Naive thymus-derived CD8-positive, alpha-beta T cell (primary cell): ENCODE data around the gene PIGR. TPM values are rescaled to one million over a fixed set of nuclear protein-coding genes. Genes with fewer than 3 reads are reported as not detected.
A peak's percentile ranks its signal among the peaks of the same experiment; 100 is the strongest.

Experiments
- ATAC-seq, 2 donors: fragments of 150-1000 bp; cut with Tn5 transposase in 1 of 2; sonication (Bioruptor Pico), chemical (Tn5 transposase) in 1 of 2; 1 replicate in 1 of 2; 2 replicates in 1 of 2; pipeline ENCODE4 v1.10.0; 2021; ENCODE audit warnings: mild to moderate bottlenecking in 2 of 2, moderate library complexity in 2 of 2
- POLR2A ChIA-PET: fragments of 350-600 bp; sonication (Branson Sonifier 250); formaldehyde crosslinking; loops from one replicate; lab custom pipeline; 2021; ENCODE audit warnings: antibody characterized with exemption; lab: Charles Lee
- DNase-seq, 10 donors: peaks; one replicate each; pipeline versions ENCODE4 v3.0.0 to v3.0.0-alpha.2; 2020 to 2022
- H3K27ac Mint-ChIP-seq, 10 donors: one replicate each; pipeline ENCODE4 v1.8.0; 2020 to 2022; ENCODE audit warnings: mild to moderate bottlenecking in 10 of 10, mixed read lengths in 10 of 10, moderate library complexity in 4 of 10, inconsistent platforms in 1 of 10
- H3K27me3 Mint-ChIP-seq, 5 donors: one replicate each; pipeline ENCODE4 v1.8.0; 2021 to 2022; ENCODE audit warnings: mixed read lengths in 5 of 5
- H3K36me3 Mint-ChIP-seq, 3 donors: one replicate each; pipeline ENCODE4 v1.8.0; 2020 to 2022; ENCODE audit warnings: mixed read lengths in 3 of 3, mild to moderate bottlenecking in 2 of 3, inconsistent platforms in 1 of 3
- H3K4me1 Mint-ChIP-seq, 4 donors: one replicate each; pipeline ENCODE4 v1.8.0; 2021 to 2022; ENCODE audit warnings: mixed read lengths in 4 of 4
- H3K4me3 Mint-ChIP-seq, 10 donors: one replicate each; pipeline ENCODE4 v1.8.0; 2020 to 2022; ENCODE audit warnings: mild to moderate bottlenecking in 10 of 10, mixed read lengths in 10 of 10, moderate library complexity in 6 of 10, inconsistent platforms in 1 of 10
- H3K9me3 Mint-ChIP-seq, 9 donors: one replicate each; pipeline ENCODE4 v1.8.0; 2020 to 2022; ENCODE audit warnings: mixed read lengths in 9 of 9, mild to moderate bottlenecking in 3 of 9, inconsistent platforms in 1 of 9, moderate library complexity in 1 of 9
- polyA plus RNA-seq, 3 donors: library from polyadenylated mRNA; unstranded; fragments of 300-500 nt; fragmentation: Illumina TruSeq; gene quantifications; one replicate each; pipeline ENCODE4 v1.2.3, GENCODE V29; 2021
- total RNA-seq, 8 experiments: library from RNA in 2 of 8; stranded (reverse) in 2 of 8; gene quantifications; one replicate each; pipeline ENCODE4 v1.2.3 and lab custom pipeline; 2021 to 2026

The PIGR gene
- total and polyA plus RNA-seq, 5 experiments from 2014 or later = 0.03 TPM; not detected in 4

DNA sequence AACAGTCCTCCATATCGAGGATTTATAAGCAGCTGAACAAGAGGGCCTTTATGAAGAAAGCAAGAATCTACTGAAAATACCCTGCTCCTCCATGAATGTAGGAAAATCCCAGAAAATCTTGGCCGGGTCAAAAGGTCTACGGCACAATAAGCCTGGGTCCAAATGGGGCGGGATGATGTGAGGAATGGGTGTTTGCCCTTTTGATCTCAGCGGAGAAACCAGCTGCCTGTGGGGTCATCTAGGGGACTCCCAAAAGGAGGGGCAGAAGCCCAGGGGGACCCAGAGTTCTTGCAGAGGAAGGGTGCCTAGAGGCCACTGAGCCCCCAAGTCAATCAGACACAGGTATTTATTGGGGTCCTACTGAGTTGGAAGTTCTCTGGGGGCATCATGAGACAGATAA, 11.4 kb upstream of the PIGR start:
- peaks cover 6 to 9% (median 8%) of the 10 kb centered on the region in 4 donors for H3K4me1 Mint-ChIP-seq
- H3K27ac Mint-ChIP-seq = no peak overlapping the region
- POLR2A ChIA-PET = no interaction called here
- H3K27me3 Mint-ChIP-seq = no peaks in the 10 kb centered on the region
- H3K9me3 Mint-ChIP-seq = no peaks in the 10 kb centered on the region
- H3K4me3 Mint-ChIP-seq = no peak overlapping the region
- no peaks in the 10 kb centered on the region for H3K36me3 Mint-ChIP-seq
- ATAC-seq = no peak
- DNase-seq = no peak

DNA sequence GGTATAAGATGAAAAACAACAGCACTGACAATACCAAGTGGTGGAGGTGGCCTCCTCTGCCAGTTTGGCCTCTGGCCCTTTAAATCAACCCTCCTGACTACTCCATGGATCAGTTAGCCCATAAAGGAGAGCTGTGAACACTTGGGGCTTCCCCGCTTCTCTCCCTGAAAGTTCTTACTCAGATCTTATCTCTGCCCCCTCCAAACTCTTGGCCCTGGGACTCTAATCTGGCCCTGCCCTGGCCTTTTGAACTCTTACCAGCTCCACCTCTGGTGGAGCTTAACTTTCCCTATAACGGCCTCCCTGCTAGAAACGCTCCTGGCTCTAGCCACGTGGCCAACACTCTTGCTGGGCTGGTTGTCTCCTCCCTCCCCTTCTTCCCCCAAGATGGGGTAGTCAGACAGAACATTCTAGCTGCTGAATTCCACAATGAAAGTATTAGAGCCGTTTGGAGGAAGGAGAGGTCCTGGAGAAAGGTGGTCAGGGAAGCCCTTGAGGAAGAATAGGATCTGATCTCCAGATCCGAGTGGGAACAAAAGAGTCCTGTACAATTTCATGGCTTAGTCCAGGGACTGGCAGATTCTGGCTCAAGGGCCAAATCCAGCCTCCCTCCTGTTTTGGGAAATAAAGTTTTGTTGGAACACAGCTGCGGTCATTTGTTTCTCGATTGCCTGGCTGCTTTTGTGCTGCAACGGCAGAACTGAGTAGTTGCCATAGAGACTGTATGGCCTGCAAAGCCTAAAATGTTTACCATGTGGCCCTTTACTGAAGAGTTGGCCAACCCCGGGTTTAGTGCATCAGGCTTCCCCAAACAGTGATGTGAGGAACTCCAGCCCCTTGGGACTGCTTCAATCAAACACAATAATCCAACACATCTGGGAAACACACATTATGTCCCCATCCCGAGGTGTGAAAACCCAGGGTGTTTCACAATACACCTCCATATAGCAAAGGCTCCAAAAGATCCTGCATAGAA, 9.5 kb upstream of the PIGR start:
- DNase-seq = no peak
- Mint-ChIP-seq H3K4me1 (peaks cover 0 to 9% (median 1%) of the 10 kb centered on the region in 4 donors), H3K4me3 (no peak overlapping the region), H3K27ac (peak overlapping the region in 3 of 10 donors; percentile 13 to 66 (median 47)), H3K36me3 (no peaks in the 10 kb centered on the region), H3K27me3 (no peaks in the 10 kb centered on the region), H3K9me3 (no peaks in the 10 kb centered on the region)
- POLR2A ChIA-PET = no interaction called here
- no peak for ATAC-seq

DNA sequence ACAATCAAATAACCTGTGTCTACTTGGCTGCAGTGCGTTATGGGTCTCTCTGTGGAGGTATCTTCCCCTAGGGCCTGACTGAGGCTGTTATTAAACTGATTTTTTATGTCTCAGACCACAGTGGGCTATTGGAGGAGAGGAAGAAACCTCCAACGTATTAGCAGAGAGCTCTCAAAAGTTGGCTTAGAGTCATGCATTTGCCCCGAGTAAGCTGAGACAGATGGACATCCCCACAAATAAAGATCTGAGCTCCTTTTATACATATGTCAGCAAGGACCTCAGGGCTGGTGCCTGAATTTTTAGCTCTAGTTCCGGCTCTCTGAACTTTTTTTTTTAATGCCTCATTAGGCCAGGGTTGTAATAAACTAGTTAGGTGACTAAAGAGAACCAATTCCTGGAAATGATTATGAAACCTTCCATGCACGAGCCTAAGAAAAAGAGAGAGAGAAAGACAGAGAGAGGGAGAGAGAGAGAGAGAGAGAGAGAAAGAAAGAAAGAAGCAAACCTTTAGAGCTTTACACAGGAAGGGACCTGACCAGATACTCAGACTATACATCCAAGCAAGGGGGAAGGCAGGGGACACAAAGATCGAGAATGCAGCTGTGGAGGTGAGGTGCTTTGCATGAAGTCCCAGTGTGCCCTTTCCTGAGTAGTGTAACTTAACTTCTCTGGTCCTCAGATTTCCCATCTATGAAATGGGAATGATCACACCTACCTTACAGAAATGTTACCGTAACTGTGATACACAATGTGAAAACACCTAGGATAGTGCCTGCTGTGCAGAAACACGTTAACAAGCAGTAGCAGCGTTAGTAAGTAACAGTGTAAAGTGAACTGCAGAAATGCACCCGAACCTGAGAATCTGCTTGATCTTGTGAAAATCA, 8.4 kb upstream of the PIGR start:
- H3K36me3 Mint-ChIP-seq = no peaks in the 10 kb centered on the region
- H3K4me3 Mint-ChIP-seq = no peak overlapping the region
- H3K27ac Mint-ChIP-seq = no peak overlapping the region
- H3K4me1 Mint-ChIP-seq = peaks cover 0 to 9% (median 1%) of the 10 kb centered on the region in 4 donors
- no peaks in the 10 kb centered on the region for H3K9me3 Mint-ChIP-seq
- POLR2A ChIA-PET = no interaction called here
- no peak for ATAC-seq
- H3K27me3 Mint-ChIP-seq = no peaks in the 10 kb centered on the region
- no peak for DNase-seq

DNA sequence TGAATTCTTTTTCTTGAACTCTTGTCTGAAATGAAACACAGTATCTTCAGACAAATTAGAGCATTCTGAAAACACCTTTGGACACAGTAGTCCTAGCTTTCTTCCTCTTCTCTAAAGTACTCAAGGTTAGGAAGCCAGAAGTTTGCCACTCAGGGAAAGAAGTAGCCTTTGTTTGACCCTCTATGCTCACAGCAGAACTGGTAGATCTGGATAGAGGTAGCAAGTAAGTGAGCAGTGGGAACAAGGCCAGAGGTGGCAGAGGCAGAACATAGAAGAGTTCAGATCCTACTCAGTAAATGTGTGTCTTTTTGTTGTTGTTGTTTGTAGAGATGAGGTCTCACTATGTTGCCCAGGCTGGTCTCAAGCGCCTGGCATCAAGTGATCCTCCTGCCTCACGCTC, 7.4 kb upstream of the PIGR start:
- no peaks in the 10 kb centered on the region for H3K36me3 Mint-ChIP-seq
- H3K4me3 Mint-ChIP-seq = no peak overlapping the region
- no peak overlapping the region for H3K27ac Mint-ChIP-seq
- no peaks in the 10 kb centered on the region for H3K27me3 Mint-ChIP-seq
- POLR2A ChIA-PET = no interaction called here
- ATAC-seq (no peak), DNase-seq (no peak)
- H3K4me1 Mint-ChIP-seq = peaks cover 0 to 14% (median 2%) of the 10 kb centered on the region in 4 donors
- H3K9me3 Mint-ChIP-seq = no peaks in the 10 kb centered on the region

DNA sequence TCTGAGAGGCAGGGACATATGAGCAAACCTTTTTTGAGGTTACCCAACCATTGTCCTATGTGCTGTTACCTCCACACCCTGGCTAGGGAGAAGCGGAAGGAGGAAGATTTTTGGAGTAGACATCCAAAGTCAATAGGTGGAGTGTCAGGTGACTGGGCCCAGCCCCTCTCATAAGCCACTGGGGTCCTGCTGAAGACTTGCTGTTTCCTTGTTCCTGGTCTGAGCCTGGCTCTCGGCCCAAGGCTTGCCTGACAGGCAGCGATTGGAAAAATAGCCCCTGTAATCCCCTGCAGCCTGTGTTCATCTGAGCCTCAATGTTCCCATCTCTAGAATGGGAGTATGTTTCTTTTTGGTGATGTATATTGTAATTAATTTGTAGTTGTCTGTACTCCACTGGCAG, 6.9 kb upstream of the PIGR start:
- no peaks in the 10 kb centered on the region for H3K9me3 Mint-ChIP-seq
- POLR2A ChIA-PET = no interaction called here
- no peak overlapping the region for H3K27ac Mint-ChIP-seq
- H3K4me1 Mint-ChIP-seq = peaks cover 0 to 14% (median 2%) of the 10 kb centered on the region in 4 donors
- DNase-seq = no peak
- no peak overlapping the region for H3K4me3 Mint-ChIP-seq
- no peaks in the 10 kb centered on the region for H3K36me3 Mint-ChIP-seq
- no peak for ATAC-seq
- no peaks in the 10 kb centered on the region for H3K27me3 Mint-ChIP-seq

DNA sequence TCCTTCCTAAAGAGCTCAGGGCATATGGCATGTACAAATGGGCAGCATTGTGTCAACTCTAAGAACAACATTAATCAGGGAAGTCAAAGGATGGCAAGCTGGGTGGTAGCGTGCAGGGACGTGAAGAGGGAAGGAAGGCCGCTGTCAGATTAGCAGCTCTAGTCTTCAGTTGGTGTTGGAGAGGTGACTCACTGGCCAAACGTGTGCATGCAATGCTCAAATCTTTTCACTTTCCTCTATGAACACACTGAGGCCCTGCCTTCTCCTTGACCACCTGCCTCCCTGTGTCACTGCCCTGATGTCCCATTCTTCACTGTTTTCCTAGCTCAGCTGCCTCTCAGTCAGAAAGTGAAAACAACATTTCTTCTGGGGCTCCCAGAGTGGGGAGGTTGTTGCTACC, 5.9 kb upstream of the PIGR start:
- H3K27me3 Mint-ChIP-seq = no peaks in the 10 kb centered on the region
- ATAC-seq (no peak), DNase-seq (no peak)
- H3K4me3 Mint-ChIP-seq = no peak overlapping the region
- H3K9me3 Mint-ChIP-seq = no peaks in the 10 kb centered on the region
- no peak overlapping the region for H3K27ac Mint-ChIP-seq
- POLR2A ChIA-PET = no interaction called here
- no peaks in the 10 kb centered on the region for H3K36me3 Mint-ChIP-seq
- H3K4me1 Mint-ChIP-seq = peaks cover 0 to 14% (median 2%) of the 10 kb centered on the region in 4 donors

DNA sequence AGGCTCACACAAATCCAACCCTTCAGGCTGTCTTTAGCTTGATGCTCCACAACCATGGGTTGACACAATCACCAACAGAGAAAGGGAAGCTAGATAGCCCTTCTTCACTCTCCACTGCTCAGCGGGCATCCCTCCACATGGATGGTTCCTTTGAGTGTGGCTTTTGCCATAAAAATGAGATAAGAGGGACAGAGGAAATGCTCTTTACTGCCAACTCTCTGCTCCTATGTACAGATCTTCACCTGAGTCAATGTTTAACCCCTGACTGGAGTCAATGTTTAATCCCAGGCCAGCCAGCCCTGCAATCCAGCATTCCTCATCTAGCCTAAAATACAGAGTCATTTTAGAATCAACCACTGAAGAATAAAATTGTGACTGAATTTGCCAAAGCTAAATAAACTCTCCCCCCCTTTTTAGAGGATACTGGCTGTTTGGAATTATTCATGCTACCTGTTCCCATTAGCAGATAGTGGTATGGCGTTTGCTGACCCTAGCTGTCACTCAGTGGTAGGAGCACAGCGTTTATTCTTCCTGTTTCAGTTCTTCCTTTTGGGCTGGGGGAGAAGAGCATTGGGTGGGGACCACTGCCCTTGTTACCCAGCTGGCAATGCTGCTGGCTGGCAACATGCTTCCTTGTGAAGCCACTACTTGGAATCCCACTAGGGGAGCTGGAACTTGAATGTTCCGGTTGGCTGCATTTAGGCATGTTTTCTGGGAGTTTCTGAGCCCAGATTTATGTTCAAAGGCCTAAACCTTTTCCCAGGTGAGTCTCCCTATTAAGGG, 5.2 kb upstream of the PIGR start:
- Mint-ChIP-seq H3K27ac (peak overlapping the region in 2 of 10 donors; percentile 7 to 27), H3K36me3 (no peaks in the 10 kb centered on the region)
- POLR2A ChIA-PET = interaction anchor here (0.7 kb wide), 1 partner anchor 15 kb away, joined by 3 read pairs; no protein-coding TSS in a partner anchor

DNA sequence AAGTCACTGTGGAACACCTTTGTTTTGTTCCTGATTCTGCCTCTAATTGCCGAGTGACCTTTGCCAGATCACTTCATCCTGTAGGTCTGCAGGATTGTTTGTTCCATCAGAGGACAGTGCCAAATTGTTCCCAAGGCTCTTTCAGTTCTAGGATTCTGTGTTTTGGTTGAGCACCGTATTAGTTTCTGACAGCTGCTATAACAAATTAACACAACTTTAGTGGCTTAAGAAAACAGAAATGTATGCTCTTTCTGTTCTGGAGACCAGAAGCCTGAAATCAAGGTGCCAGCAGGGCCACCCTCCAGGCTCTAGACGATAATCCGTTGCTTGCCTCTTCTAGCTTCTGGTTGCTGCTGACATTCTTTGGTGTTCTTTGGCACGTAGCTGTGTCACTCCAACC, 3.4 kb upstream of the PIGR start:
- Mint-ChIP-seq H3K4me3 (no peak overlapping the region), H3K4me1 (peaks cover 0 to 17% (median 3%) of the 10 kb centered on the region in 4 donors), H3K27ac (no peak overlapping the region), H3K27me3 (peaks cover 0 to 11% (median 3%) of the 10 kb centered on the region in 5 donors), H3K36me3 (no peaks in the 10 kb centered on the region), H3K9me3 (no peaks in the 10 kb centered on the region)
- no peak for ATAC-seq
- POLR2A ChIA-PET = no interaction called here
- DNase-seq = no peak

More for the DNA sequence above, 5.2 kb upstream of the PIGR start:
- Mint-ChIP-seq H3K4me3 (no peak overlapping the region), H3K27me3 (peaks cover 0 to 5% (median 0%) of the 10 kb centered on the region in 5 donors), H3K4me1 (peaks cover 0 to 14% (median 4%) of the 10 kb centered on the region in 4 donors), H3K9me3 (no peaks in the 10 kb centered on the region)
- no peak for DNase-seq
- no peak for ATAC-seq

DNA sequence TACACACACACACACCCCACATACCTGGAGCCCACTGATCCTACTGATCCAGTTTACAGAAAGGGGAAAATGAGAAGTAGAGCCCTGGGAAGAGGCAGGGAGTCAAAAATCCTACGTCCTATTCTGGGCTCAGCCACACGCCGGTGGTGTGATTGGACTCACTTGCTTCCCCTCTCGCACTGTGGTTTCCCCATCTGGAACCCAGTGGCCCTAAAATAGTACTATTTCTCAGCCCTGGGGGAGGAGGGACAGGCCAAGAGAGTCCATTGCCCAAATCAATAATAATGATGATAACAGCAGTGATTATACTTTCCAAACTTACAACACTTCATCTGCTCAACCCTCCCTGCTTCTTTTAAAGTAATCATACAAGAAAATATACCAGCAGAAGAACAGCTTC, 2.9 kb upstream of the PIGR start:
- Mint-ChIP-seq H3K9me3 (no peaks in the 10 kb centered on the region), H3K4me3 (no peak overlapping the region), H3K27ac (peak overlapping the region in 1 of 10 donors; percentile 53), H3K4me1 (peaks cover 0 to 20% (median 2%) of the 10 kb centered on the region in 4 donors), H3K36me3 (no peaks in the 10 kb centered on the region), H3K27me3 (peaks cover 0 to 11% (median 3%) of the 10 kb centered on the region in 5 donors)
- no peak for DNase-seq
- no peak for ATAC-seq
- POLR2A ChIA-PET = no interaction called here

DNA sequence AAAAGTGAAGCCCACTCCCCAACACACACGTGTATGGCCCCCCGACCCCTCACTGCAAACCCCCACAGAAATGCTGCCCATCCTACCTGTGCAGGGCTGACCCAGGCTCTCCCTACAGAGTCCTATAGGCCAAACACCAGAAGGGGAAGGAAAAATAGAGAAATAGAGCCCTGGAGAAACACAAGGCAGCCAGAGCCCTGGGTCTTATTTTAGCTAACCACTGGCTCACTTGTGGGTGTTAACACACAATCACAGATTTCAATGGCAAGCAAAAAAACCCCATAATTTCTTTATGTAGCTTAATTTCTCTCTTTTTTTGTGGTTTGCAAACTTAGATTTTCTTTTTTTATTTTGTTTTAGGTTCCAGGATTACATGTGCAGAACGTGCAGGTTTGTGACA, 989 bp upstream of the PIGR start:
- Mint-ChIP-seq H3K9me3 (no peaks in the 10 kb centered on the region), H3K27ac (peak overlapping the region in 1 of 10 donors; percentile 44), H3K4me1 (peaks cover 0 to 18% (median 2%) of the 10 kb centered on the region in 4 donors), H3K4me3 (no peak overlapping the region), H3K36me3 (no peaks in the 10 kb centered on the region), H3K27me3 (peaks cover 0 to 11% (median 3%) of the 10 kb centered on the region in 5 donors)
- DNase-seq (no peak), ATAC-seq (no peak)
- POLR2A ChIA-PET = no interaction called here

DNA sequence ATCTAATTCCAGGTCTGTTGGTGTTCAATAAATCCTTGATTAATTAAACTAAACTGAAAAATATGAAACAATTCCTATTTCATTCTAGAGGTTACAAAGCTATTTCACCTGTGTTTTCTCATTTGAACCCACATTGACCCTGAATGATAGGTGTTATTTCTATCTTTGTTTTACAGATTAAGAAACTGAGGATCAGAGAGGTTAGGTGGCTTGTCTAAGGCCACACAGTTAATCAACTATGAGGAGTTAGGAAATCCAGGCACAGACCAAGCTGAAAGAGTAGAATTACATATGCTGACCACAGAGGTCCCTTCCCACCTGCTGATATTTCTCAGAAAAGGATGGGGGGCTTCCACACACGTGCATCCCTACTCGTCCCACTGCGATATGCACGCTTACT, 487 bp downstream of the PIGR start:
- no peaks in the 10 kb centered on the region for H3K9me3 Mint-ChIP-seq
- no peak overlapping the region for H3K4me3 Mint-ChIP-seq
- no peak for DNase-seq
- no peaks in the 10 kb centered on the region for H3K36me3 Mint-ChIP-seq
- no peak for ATAC-seq
- peaks cover 0 to 12% (median 2%) of the 10 kb centered on the region in 4 donors for H3K4me1 Mint-ChIP-seq
- peak overlapping the region in 1 of 10 donors; percentile 37 for H3K27ac Mint-ChIP-seq
- POLR2A ChIA-PET = interaction anchor here (1.4 kb wide), 1 partner anchor 21 kb away, joined by 3 read pairs; no protein-coding TSS in a partner anchor
- peaks cover 0 to 11% (median 3%) of the 10 kb centered on the region in 5 donors for H3K27me3 Mint-ChIP-seq

DNA sequence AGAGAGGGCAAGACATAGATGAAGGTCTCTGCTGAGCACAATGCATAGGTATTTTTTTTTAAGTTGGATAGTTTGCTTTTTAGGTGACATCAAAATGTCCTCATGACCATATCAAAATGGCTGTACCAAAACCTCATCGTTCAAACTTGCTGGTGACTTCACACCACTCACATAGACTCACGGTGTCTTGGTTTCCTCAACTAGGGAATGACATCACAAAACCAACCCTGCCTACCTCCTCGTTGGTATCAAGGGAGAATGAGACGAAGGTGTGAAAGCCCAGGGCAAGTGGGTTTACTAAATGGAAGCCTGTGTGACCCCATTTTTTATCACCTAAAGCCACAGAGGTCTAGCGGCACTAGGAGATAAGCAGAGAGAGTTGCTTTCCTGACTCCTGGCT, 1.6 kb downstream of the PIGR start:
- ATAC-seq (no peak), DNase-seq (no peak)
- Mint-ChIP-seq H3K36me3 (no peaks in the 10 kb centered on the region), H3K4me3 (no peak overlapping the region), H3K4me1 (peaks cover 0 to 12% (median 2%) of the 10 kb centered on the region in 4 donors), H3K9me3 (no peaks in the 10 kb centered on the region), H3K27me3 (peaks cover 0 to 11% (median 3%) of the 10 kb centered on the region in 5 donors), H3K27ac (peak overlapping the region in 1 of 10 donors; percentile 28)
- POLR2A ChIA-PET = no interaction called here
